ENCODE data around the gene SLC46A3. TPM values are rescaled to one million over a fixed set of nuclear protein-coding genes. Genes with fewer than 3 reads are reported as not detected.
"Not testable (repeated sequence)": the region's sequence is repeated elsewhere in the genome, so short reads cannot be mapped to it uniquely, and the experiment has no call there.

SLC46A3 gene
- total and polyA plus RNA-seq, 2 experiments from 2014 or later, result 0.16 to 0.28 TPM

GRCh38 chr13:28743020-28743419 is 24.2 kb upstream of the SLC46A3 start (continued):
- TF ChIP-seq CTCF (conservative IDR thresholded peaks at IDR 0.05; ENCODE audit: low read depth in 2 of 2) (no peak), EZH2phosphoT487 (IDR thresholded peaks at IDR 0.05; ENCODE audit: unreplicated experiment) (no peak)

- DNase-seq (ENCODE audit: low spot score); H3K27ac Mint-ChIP-seq; H3K4me3 Mint-ChIP-seq: not testable (repeated sequence)
Measured at GRCh38 chr13:28742445-28742844, 23.7 kb upstream of the SLC46A3 start.

GRCh38 chr13:28741084-28741491 is 22.3 kb upstream of the SLC46A3 start:
- DNase-seq (ENCODE audit: low spot score) (no peak), ATAC-seq (peak; percentile 40; the same call in 2 of the 3 replicates)
- H3K36me3 Mint-ChIP-seq (ENCODE audit: low read depth), result no peaks in the 10 kb centered on the region
- no peak overlapping the region for H2AFZ ChIP-seq
- no peak overlapping the region; the same call in 1 of the 2 replicates for H3K27ac Mint-ChIP-seq
- H3K27me3 ChIP-seq (ENCODE audit: insufficient read depth), result no peaks in the 10 kb centered on the region
- no peaks in the 10 kb centered on the region for H3F3A ChIP-seq (replicated peaks; ENCODE audit: low read depth)
- no peak overlapping the region for H3K4me3 ChIP-seq
- no peaks in the 10 kb centered on the region for H4K20me1 ChIP-seq (replicated peaks; ENCODE audit: insufficient read depth)
- H3K4me2 ChIP-seq, result no peak overlapping the region
- no peak overlapping the region for H3K27ac ChIP-seq (ENCODE audit: low read depth)
- peaks cover under 1% of the 10 kb centered on the region for H3K27me3 Mint-ChIP-seq (ENCODE audit: insufficient read depth, low read depth, poor library complexity)
- no peaks in the 10 kb centered on the region for H3K9me2 ChIP-seq (ENCODE audit: insufficient read depth)
- H3K79me2 ChIP-seq (replicated peaks; ENCODE audit: insufficient read depth), result no peaks in the 10 kb centered on the region
- no peak overlapping the region for H3K4me3 Mint-ChIP-seq
- TF ChIP-seq ZNF462 (CRISPR knock-in tag; IDR thresholded peaks at IDR 0.05), result no peak
- TF ChIP-seq ZNF331 (CRISPR knock-in tag; IDR thresholded peaks at IDR 0.05; ENCODE audit: low read depth), result no peak
- TF ChIP-seq JUNB (IDR thresholded peaks at IDR 0.05; ENCODE audit: unreplicated experiment), result no peak
- no peak for TF ChIP-seq CREB1 (CRISPR knock-in tag; IDR thresholded peaks at IDR 0.05; ENCODE audit: low read depth)
- TF ChIP-seq POLR2AphosphoS5 (IDR thresholded peaks at IDR 0.05; ENCODE audit: low read depth), result no peak
- peaks cover 4% of the 10 kb centered on the region; the same call in 1 of the 3 replicates for H3K9me3 Mint-ChIP-seq
- H3K36me3 ChIP-seq (ENCODE audit: insufficient read depth), result no peaks in the 10 kb centered on the region
- H3K4me1 ChIP-seq (ENCODE audit: insufficient read depth), result peaks cover 15% of the 10 kb centered on the region; the same call in 1 of the 2 replicates
- peaks cover 25% of the 10 kb centered on the region for H3K4me1 Mint-ChIP-seq

More at GRCh38 chr13:28742445-28742844, 23.7 kb upstream of the SLC46A3 start:
- not testable (repeated sequence) for H3K27ac ChIP-seq (ENCODE audit: low read depth); H3K27me3 ChIP-seq (ENCODE audit: insufficient read depth); ATAC-seq; H3K9me3 Mint-ChIP-seq; H3K36me3 ChIP-seq (ENCODE audit: insufficient read depth); H3F3A ChIP-seq (replicated peaks; ENCODE audit: low read depth); H3K27me3 Mint-ChIP-seq (ENCODE audit: insufficient read depth, low read depth, poor library complexity); H3K36me3 Mint-ChIP-seq (ENCODE audit: low read depth); H3K4me3 ChIP-seq; H3K79me2 ChIP-seq (replicated peaks; ENCODE audit: insufficient read depth); H3K9me2 ChIP-seq (ENCODE audit: insufficient read depth); H2AFZ ChIP-seq; H4K20me1 ChIP-seq (replicated peaks; ENCODE audit: insufficient read depth); H3K4me2 ChIP-seq
- peaks cover 21% of the 10 kb centered on the region; the same call in 1 of the 2 replicates for H3K4me1 ChIP-seq (ENCODE audit: insufficient read depth)
- H3K4me1 Mint-ChIP-seq, result peaks cover 35% of the 10 kb centered on the region

Data from GM23338 (cell line).